ENCODE results near the gene TBL1X. TPM values are rescaled to one million over a fixed set of nuclear protein-coding genes. Genes with fewer than 3 reads are reported as not detected.

Gene TBL1X
- total and polyA plus RNA-seq, 2 of the 8 experiments (the other 6 are each of a cell fraction or from before 2014, with no cell fraction given): 13.3 to 25.6 TPM

- TF ChIP-seq CHD7 (IDR thresholded peaks at IDR 0.05; ENCODE audit: insufficient replicate concordance, low read length) (no peak), TCF12 (IDR thresholded peaks at IDR 0.05; ENCODE audit: low read depth, low read length) (no peak), HDAC2 (IDR thresholded peaks at IDR 0.05; ENCODE audit: borderline replicate concordance in 1 of 2, low read depth in 2 of 2, low read length in 2 of 2) (no peak), POLR2A (IDR thresholded peaks at IDR 0.05; ENCODE audit: control extremely low read depth in 1 of 2, low read depth in 2 of 2, low read length in 2 of 2) (no peak), RAD21 (IDR thresholded peaks at IDR 0.05 in 1 of 2, conservative IDR thresholded peaks at IDR 0.05 in 1 of 2; ENCODE audit: low read depth in 2 of 2, low read length in 2 of 2) (peak; percentile 22 to 42; a peak in 3 of 4 replicates), GABPA (IDR thresholded peaks at IDR 0.05; ENCODE audit: borderline replicate concordance, insufficient read depth, low read length) (no peak), ASH2L (IDR thresholded peaks at IDR 0.05; ENCODE audit: low read length) (no peak), RXRA (IDR thresholded peaks at IDR 0.05; ENCODE audit: insufficient read depth, low read depth, low read length) (no peak), GTF2F1 (IDR thresholded peaks at IDR 0.05; ENCODE audit: borderline replicate concordance, low read depth, low read length) (no peak), SP1 (IDR thresholded peaks at IDR 0.05; ENCODE audit: low read depth, low read length) (no peak)
- TF ChIP-seq, protein P1, sequence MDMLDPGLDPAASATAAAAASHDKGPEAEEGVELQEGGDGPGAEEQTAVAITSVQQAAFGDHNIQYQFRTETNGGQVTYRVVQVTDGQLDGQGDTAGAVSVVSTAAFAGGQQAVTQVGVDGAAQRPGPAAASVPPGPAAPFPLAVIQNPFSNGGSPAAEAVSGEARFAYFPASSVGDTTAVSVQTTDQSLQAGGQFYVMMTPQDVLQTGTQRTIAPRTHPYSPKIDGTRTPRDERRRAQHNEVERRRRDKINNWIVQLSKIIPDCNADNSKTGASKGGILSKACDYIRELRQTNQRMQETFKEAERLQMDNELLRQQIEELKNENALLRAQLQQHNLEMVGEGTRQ (IDR thresholded peaks at IDR 0.05; ENCODE audit: low read length): no peak
Measured at GRCh38 chrX:9619581-9619980, 154.7 kb downstream of the TBL1X start (continued).

Measured in H1 (cell line).